Measurements from ENCODE around the gene FASTKD2.

The FASTKD2 gene

GRCh38 chr2:206836722-206837121 is 71.3 kb downstream of the FASTKD2 start:
- DNase-seq (ENCODE audit: low spot score), result no peak

GRCh38 chr2:206837775-206838174 is 72.4 kb downstream of the FASTKD2 start:
- no peak for DNase-seq (ENCODE audit: low spot score)

GRCh38 chr2:206838690-206839089 is 73.3 kb downstream of the FASTKD2 start:
- DNase-seq (ENCODE audit: low spot score), result no peak

- peak; percentile 20 for DNase-seq (ENCODE audit: low spot score)
These were observed 75.6 kb downstream of the FASTKD2 start for GRCh38 chr2:206840999-206841398.

Data from iPS-NIHi11 (cell line).